Stimulated activated CD8-positive, alpha-beta memory T cell treated with anti-CD3 and anti-CD28 coated beads, Interleukin-15, amount 100 ng/mL, for 48 hours (primary cell): ENCODE measurements around the gene AMER3.

ENCODE experiments used
- DNase-seq, 2 donors: peaks; one replicate each; pipeline ENCODE4 v3.0.0-alpha.2; 2020; ENCODE audit warnings: low read depth in 2 of 2

AMER3 gene

GRCh38 chr2:130749641-130750040 lies 5.7 kb upstream of the AMER3 start:
- no peak for DNase-seq

- no peak for DNase-seq
These were observed 529 bp upstream of the AMER3 start for GRCh38 chr2:130754811-130755210.

- DNase-seq, result no peak
These were observed 923 bp downstream of the AMER3 start for GRCh38 chr2:130756053-130756873.

GRCh38 chr2:130756874-130757668 lies 1.7 kb downstream of the AMER3 start:
- DNase-seq, result no peak

GRCh38 chr2:130759906-130760753 lies 4.8 kb downstream of the AMER3 start:
- DNase-seq, result no peak

GRCh38 chr2:130760754-130761751 lies 5.7 kb downstream of the AMER3 start:
- DNase-seq, result no peak

GRCh38 chr2:130762031-130762909 lies 6.9 kb downstream of the AMER3 start:
- no peak for DNase-seq

- DNase-seq, result no peak
These were observed 7.6 kb downstream of the AMER3 start for GRCh38 chr2:130762910-130763385.

- DNase-seq, result no peak
These were observed 8.1 kb downstream of the AMER3 start for GRCh38 chr2:130763405-130763804.

GRCh38 chr2:130764035-130764820 lies 8.9 kb downstream of the AMER3 start:
- no peak for DNase-seq

- DNase-seq, result no peak
These were observed 9.4 kb downstream of the AMER3 start for GRCh38 chr2:130764821-130765115.

- no peak for DNase-seq
These were observed 10.1 kb downstream of the AMER3 start for GRCh38 chr2:130765464-130765863.

GRCh38 chr2:130766037-130766436 lies 10.7 kb downstream of the AMER3 start:
- DNase-seq, result no peak

GRCh38 chr2:130766711-130767407 lies 11.5 kb downstream of the AMER3 start:
- no peak for DNase-seq

- DNase-seq, result no peak
These were observed 12.1 kb downstream of the AMER3 start for GRCh38 chr2:130767408-130767775.

GRCh38 chr2:130768191-130768855 lies 13.0 kb downstream of the AMER3 start:
- DNase-seq, result no peak

- DNase-seq, result no peak
These were observed 14.1 kb downstream of the AMER3 start for GRCh38 chr2:130769343-130769907.

- no peak for DNase-seq
These were observed 21.2 kb downstream of the AMER3 start for GRCh38 chr2:130776550-130776949.
